ENCODE measurements around the gene ARID2. TPM values are rescaled to one million over a fixed set of nuclear protein-coding genes. Genes with fewer than 3 reads are reported as not detected.

The ARID2 gene
- total RNA-seq, 1 donor from 2014 or later = 15.7 TPM

GRCh38 chr12:45939759-45940158 lies 210.3 kb downstream of the ARID2 start:
- intact Hi-C loops (cut with micrococcal nuclease) = no loop called here
- TF ChIP-seq CTCF (IDR thresholded peaks at IDR 0.05; ENCODE audit: borderline replicate concordance) = no peak
- Histone ChIP-seq H3K4me3 (no peak overlapping the region), H3K4me1 (peaks cover 9% of the 10 kb centered on the region), H3K9me3 (replicated peaks) (no peaks in the 10 kb centered on the region), H3K36me3 (peaks cover 42% of the 10 kb centered on the region), H3K27me3 (ENCODE audit: low read depth) (no peaks in the 10 kb centered on the region), H3K27ac (replicated peaks) (no peak overlapping the region)
- no peak for DNase-seq

GRCh38 chr12:45944771-45945170 lies 215.3 kb downstream of the ARID2 start:
- H3K9me3 ChIP-seq (replicated peaks) = no peaks in the 10 kb centered on the region
- peaks cover 80% of the 10 kb centered on the region for H3K36me3 ChIP-seq
- H3K27me3 ChIP-seq (ENCODE audit: low read depth) = no peaks in the 10 kb centered on the region
- H3K27ac ChIP-seq (replicated peaks) = no peak overlapping the region
- intact Hi-C loops (cut with micrococcal nuclease) = no loop called here
- DNase-seq = no peak
- no peak overlapping the region for H3K4me3 ChIP-seq
- no peak for TF ChIP-seq CTCF (IDR thresholded peaks at IDR 0.05; ENCODE audit: borderline replicate concordance)
- no peaks in the 10 kb centered on the region for H3K4me1 ChIP-seq

- H3K9me3 ChIP-seq (replicated peaks) = no peaks in the 10 kb centered on the region
- no peaks in the 10 kb centered on the region for H3K27me3 ChIP-seq (ENCODE audit: low read depth)
- no peak for DNase-seq
- H3K36me3 ChIP-seq = peaks cover 72% of the 10 kb centered on the region
- no peak overlapping the region for H3K27ac ChIP-seq (replicated peaks)
- no peaks in the 10 kb centered on the region for H3K4me1 ChIP-seq
- no peak overlapping the region for H3K4me3 ChIP-seq
- TF ChIP-seq CTCF (IDR thresholded peaks at IDR 0.05; ENCODE audit: borderline replicate concordance) = no peak
- intact Hi-C loops (cut with micrococcal nuclease) = no loop called here
Observed at GRCh38 chr12:45946435-45946834, 216.9 kb downstream of the ARID2 start.

GRCh38 chr12:45948546-45948945 lies 219.0 kb downstream of the ARID2 start:
- intact Hi-C loops (cut with micrococcal nuclease) = no loop called here
- H3K27ac ChIP-seq (replicated peaks) = no peak overlapping the region
- no peaks in the 10 kb centered on the region for H3K4me1 ChIP-seq
- no peaks in the 10 kb centered on the region for H3K27me3 ChIP-seq (ENCODE audit: low read depth)
- H3K9me3 ChIP-seq (replicated peaks) = no peaks in the 10 kb centered on the region
- H3K36me3 ChIP-seq = peaks cover 62% of the 10 kb centered on the region
- DNase-seq = no peak
- H3K4me3 ChIP-seq = no peak overlapping the region
- TF ChIP-seq CTCF (IDR thresholded peaks at IDR 0.05; ENCODE audit: borderline replicate concordance) = no peak
